22Rv1 (cell line): ENCODE results near the gene TNRC18.

Experiments used
- CTCF ChIP-seq: fragments of 450-650 bp; IDR thresholded peaks from 2 replicates; pipeline ENCODE4 v1.5.1; 2017; ENCODE audit warnings: mild to moderate bottlenecking
- ZFX ChIP-seq: fragments of 450-650 bp; IDR thresholded peaks from 2 replicates; pipeline ENCODE4 v1.6.1; 2017; ENCODE audit warnings: antibody characterized with exemption, borderline replicate concordance

- TF ChIP-seq CTCF (no peak), ZFX (no peak)
Observed at GRCh38 chr7:5310822-5311405, 112.7 kb downstream of the TNRC18 start.
